Pancreas (tissue), 10 donors: Measurements from ENCODE around the gene FAS. TPM values are rescaled to one million over a fixed set of nuclear protein-coding genes. Genes with fewer than 3 reads are reported as not detected.

Experiments used
- ATAC-seq, 4 donors: fragments of 200-7000 bp; cut with Tn5 transposase; one replicate each; pipeline versions ENCODE4 v1.8.0 to v1.9.1; 2020; ENCODE audit warnings: mild to moderate bottlenecking in 4 of 4, moderate library complexity in 4 of 4
- DNase-seq, 6 donors: peaks; one replicate each; pipeline ENCODE4 v3.0.0-alpha.2; 2020
- FAIRE-seq: peaks from 2 replicates; lab custom pipeline; 2012; peaks lifted over from hg19 to GRCh38; lab: Jason Lieb, UNC
- H3K27ac ChIP-seq, 4 donors: fragments of 200-600 bp; sonication (generic); 1 replicate in 3 of 4; 2 replicates in 1 of 4; pipeline versions ENCODE4 v1.5.0 to v1.8.0; 2020
- H3K27me3 ChIP-seq, 4 donors: fragments of 200-600 bp; one replicate each; pipeline ENCODE4 v1.8.0; 2021
- H3K36me3 ChIP-seq, 3 donors: fragments of 200-600 bp; sonication (generic) in 1 of 3; one replicate each; pipeline versions ENCODE4 v1.5.0 to v1.8.0; 2020 to 2021
- H3K4me1 ChIP-seq, 3 donors: fragments of 200-600 bp; one replicate each; pipeline ENCODE4 v1.8.0; 2021
- H3K4me3 ChIP-seq, 4 donors: fragments of 200-600 bp; sonication (generic) in 2 of 4; one replicate each; pipeline versions ENCODE4 v1.5.0 to v1.8.0; 2020 to 2021
- H3K9me3 ChIP-seq, 4 donors: fragments of 200-600 bp; one replicate each; pipeline ENCODE4 v1.8.0; 2021
- WGBS, 2 donors: extraction: QIAGEN DNeasy Blood & Tissue Kit; methylation state at CpG; one replicate each; pipeline ENCODE4 v1.1.7; 2013; 5-methylcytosine and 5-hydroxymethylcytosine counted together
- intact Hi-C, 3 donors: fragments of 100-400 bp; cut with DNase I; formaldehyde crosslinking; loops; one replicate each; pipeline versions ENCODE4 v1.11.1 to v1.14.2; 2022
- polyA plus RNA-seq, 2 donors: library from polyadenylated mRNA; stranded (reverse); fragments of 200-250 nt; gene quantifications; one replicate each; pipeline ENCODE4 v1.2.3, GENCODE V29; 2013
- total RNA-seq, 6 donors: library from RNA; stranded (reverse); fragmentation: NEBNext Ultra II Directional in 4 of 6; extraction: Animal tissue kit (Norgen Biotek cat#: 25700) in 4 of 6; gene quantifications; one replicate each; pipeline versions ENCODE4 v1.2.1 to v1.2.4, GENCODE V29; 2021 to 2023
- TF ChIP-seq, protein P1 (sequence below), 4 donors: fragments of 200-600 bp; sonication (generic) in 3 of 4; IDR thresholded peaks; one replicate each; pipeline versions ENCODE4 v1.5.0 to v1.8.0; 2021; ENCODE audit warnings: antibody characterized with exemption in 4 of 4
- donor health status: healthy with polysubstance abuse.
- donor health status: DM: no; HTN: no; CAD: no; lungs with moderate emphysema.
- donor health status: DM: no; HTN: no; CAD: no.
- donor health status: control.
- donor health status: control.
- donor health status: Bipolar disorder and iron deficiency.
- donor health status: DM: yes; HTN: yes; CAD: no.
- donor health status: DM: no; HTN: no; CAD: no.
- donor health status: DM: no; HTN: no; CAD: no.
- donor health status: DM: yes; HTN: yes; CAD: no.

FAS gene
- total and polyA plus RNA-seq, 8 donors = 1.4 to 10.3 (median 3.2) TPM

DNA sequence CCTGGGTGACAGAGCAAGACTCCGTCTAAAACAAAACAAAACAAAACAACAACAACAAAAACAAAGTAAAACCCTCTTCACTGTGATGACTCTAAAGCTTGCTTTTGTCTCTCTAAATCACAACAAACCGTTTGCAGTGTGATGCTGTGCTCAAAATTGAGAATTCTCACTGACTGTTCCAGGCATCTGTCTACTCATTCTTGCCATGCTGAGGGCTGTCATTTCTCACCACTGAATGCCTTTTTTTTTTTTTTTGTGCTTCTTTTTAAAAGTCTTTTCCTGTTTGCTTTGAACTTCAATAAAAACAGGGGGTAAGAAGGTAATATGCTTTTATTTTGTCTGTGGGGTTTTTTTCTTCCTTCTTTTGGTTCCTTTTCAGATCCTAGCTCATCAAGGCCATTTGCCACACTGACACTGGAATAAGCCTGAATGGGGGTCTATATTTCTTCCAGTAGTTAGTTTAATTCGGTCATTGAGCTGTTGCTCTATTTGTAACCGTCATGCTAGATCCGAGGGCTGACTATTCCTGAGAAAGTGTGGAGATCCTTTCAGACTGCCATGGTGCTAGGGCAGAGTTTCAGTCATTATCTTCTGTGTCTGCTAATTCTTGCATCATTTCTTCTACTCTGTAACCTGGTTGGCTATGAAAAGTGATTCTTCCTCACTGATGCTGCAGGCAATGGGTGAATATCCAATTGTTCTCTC, 10.6 kb downstream of the FAS start:
- WGBS, 2 donors = 75 to 86% methylated on average over 5 of the region's 5 CpGs
- H3K27me3 ChIP-seq = no peaks in the 10 kb centered on the region
- intact Hi-C loops = no loop called here
- peaks cover 0 to 13% (median 4%) of the 10 kb centered on the region in 3 donors for H3K4me1 ChIP-seq
- H3K27ac ChIP-seq = no peak overlapping the region
- DNase-seq = no peak
- H3K9me3 ChIP-seq = no peaks in the 10 kb centered on the region
- H3K4me3 ChIP-seq = no peak overlapping the region
- H3K36me3 ChIP-seq = no peaks in the 10 kb centered on the region
- TF ChIP-seq, protein P1, sequence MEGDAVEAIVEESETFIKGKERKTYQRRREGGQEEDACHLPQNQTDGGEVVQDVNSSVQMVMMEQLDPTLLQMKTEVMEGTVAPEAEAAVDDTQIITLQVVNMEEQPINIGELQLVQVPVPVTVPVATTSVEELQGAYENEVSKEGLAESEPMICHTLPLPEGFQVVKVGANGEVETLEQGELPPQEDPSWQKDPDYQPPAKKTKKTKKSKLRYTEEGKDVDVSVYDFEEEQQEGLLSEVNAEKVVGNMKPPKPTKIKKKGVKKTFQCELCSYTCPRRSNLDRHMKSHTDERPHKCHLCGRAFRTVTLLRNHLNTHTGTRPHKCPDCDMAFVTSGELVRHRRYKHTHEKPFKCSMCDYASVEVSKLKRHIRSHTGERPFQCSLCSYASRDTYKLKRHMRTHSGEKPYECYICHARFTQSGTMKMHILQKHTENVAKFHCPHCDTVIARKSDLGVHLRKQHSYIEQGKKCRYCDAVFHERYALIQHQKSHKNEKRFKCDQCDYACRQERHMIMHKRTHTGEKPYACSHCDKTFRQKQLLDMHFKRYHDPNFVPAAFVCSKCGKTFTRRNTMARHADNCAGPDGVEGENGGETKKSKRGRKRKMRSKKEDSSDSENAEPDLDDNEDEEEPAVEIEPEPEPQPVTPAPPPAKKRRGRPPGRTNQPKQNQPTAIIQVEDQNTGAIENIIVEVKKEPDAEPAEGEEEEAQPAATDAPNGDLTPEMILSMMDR (IDR thresholded peaks at IDR 0.05) = no peak
- peak in 1 of 4 donors; percentile 11 for ATAC-seq
- FAIRE-seq = no peak

DNA sequence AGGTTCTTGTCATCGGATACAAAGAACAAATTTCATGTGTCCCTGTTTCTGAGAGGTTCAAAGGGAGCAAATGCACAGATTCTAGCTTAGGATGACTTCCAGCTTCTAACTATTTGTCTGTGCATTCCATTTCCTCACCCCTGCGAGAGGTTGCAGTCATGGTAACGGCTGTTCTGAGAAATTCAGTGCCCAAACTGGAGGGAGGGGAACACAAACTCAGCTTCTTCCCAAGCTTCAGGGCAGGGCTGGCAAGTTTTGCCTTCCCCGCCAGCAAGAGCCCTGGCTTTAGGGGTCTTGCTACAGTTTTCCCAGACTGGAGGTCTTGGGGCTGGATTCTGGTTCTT, 11.1 kb downstream of the FAS start:
- Histone ChIP-seq H3K27ac (no peak overlapping the region), H3K9me3 (no peaks in the 10 kb centered on the region), H3K27me3 (no peaks in the 10 kb centered on the region), H3K4me3 (no peak overlapping the region), H3K4me1 (peaks cover 0 to 13% (median 4%) of the 10 kb centered on the region in 3 donors), H3K36me3 (no peaks in the 10 kb centered on the region)
- WGBS, 2 donors = 73 to 76% methylated on average over 4 of the region's 4 CpGs
- ATAC-seq (peak in 1 of 4 donors; percentile 21), DNase-seq (no peak), FAIRE-seq (no peak)
- intact Hi-C loops = no loop called here
- TF ChIP-seq, protein P1 (IDR thresholded peaks at IDR 0.05) = no peak

DNA sequence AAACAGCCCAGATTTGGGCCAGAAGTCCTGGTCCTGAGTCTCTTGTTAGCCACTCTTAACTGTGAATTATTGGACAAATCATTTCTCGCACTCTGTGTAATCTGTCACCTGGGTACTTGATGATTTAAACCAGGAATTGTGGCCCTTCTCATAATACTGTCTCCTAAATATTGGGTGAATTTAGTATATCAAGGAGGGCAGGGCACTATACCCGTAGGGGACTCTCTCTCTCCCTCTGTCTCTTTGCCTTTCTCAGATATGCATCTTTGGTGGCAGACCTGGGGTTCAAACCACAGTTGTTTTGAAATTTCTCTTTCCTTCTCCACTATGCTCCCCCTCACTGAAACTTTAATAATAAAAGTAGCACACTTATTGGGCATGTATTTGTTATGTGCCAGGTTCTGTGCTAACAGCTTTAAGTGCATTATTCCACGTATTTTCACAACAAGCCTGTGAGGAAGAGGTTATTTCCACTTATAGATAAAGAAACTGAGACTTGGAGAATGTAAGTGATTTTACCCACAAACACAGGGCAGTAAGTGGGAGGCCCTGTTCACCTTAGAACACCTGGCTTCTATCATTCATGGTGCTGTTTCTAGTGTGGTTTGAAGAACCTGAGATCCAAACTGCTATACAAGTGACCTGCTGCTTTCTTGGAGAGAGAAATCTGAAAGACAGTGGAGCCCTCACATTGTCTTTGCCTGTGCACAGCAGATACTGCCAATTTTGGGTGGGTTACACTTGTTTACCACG, 11.8 kb downstream of the FAS start:
- 69 to 79% methylated on average over 4 of the region's 4 CpGs for WGBS, 2 donors
- intact Hi-C loops = no loop called here

DNA sequence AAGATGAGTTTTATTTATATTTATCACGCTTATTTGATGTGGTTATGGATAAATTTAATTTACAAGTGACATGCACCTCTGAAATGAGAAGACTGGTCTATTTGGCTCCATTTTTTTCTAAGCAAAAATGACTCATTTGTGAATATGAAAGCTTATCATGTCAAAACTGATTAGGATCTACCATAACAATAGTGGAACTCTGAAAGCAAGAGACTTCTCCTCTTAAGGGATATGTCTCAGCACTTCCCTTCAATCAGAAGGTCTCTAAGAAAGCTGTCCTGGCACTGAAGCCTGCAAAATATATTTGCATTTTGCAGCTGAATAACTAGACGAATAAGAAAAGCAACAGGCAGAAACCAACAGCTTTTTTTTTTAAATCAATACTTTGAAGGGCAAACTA, 12.7 kb downstream of the FAS start:
- Histone ChIP-seq H3K9me3 (no peaks in the 10 kb centered on the region), H3K4me1 (peaks cover 0 to 13% (median 4%) of the 10 kb centered on the region in 3 donors), H3K36me3 (no peaks in the 10 kb centered on the region), H3K27ac (no peak overlapping the region), H3K4me3 (no peak overlapping the region), H3K27me3 (no peaks in the 10 kb centered on the region)
- 30 to 47% methylated on average over 2 of the region's 2 CpGs for WGBS, 2 donors
- TF ChIP-seq, protein P1 (IDR thresholded peaks at IDR 0.05) = no peak
- intact Hi-C loops = no loop called here
- no peak for FAIRE-seq
- no peak for DNase-seq
- ATAC-seq = no peak

More for the DNA sequence above, 11.8 kb downstream of the FAS start:
- H3K36me3 ChIP-seq = no peaks in the 10 kb centered on the region
- H3K27ac ChIP-seq = no peak overlapping the region
- H3K27me3 ChIP-seq = no peaks in the 10 kb centered on the region
- ATAC-seq = no peak
- FAIRE-seq = no peak
- TF ChIP-seq, protein P1 (IDR thresholded peaks at IDR 0.05) = no peak
- DNase-seq = no peak
- H3K9me3 ChIP-seq = no peaks in the 10 kb centered on the region
- no peak overlapping the region for H3K4me3 ChIP-seq
- peaks cover 0 to 13% (median 4%) of the 10 kb centered on the region in 3 donors for H3K4me1 ChIP-seq
